K562 treated with DMSO at 1 percent for 12 hours (cell line): ENCODE results near the gene NRBF2. TPM values are rescaled to one million over a fixed set of nuclear protein-coding genes. Genes with fewer than 3 reads are reported as not detected.

Source experiments
- total RNA-seq: library from RNA; unstranded; fragments of 300-600 nt; gene quantifications from 2 replicates; pipeline ENCODE4 v1.2.3, GENCODE V29; 2022; ENCODE audit not compliant: insufficient read depth

The NRBF2 gene
- total RNA-seq = 19.4 and 32.3 TPM in 2 replicates

GRCh38 chr10:63133056-63133820, at the start of gene NRBF2:
NRBF2 (plus strand) TSS chr10:63133328; CDS start chr10:63133471, 143 bp downstream.

